ENCODE data around the gene PDSS1.
"Not testable (repeated sequence)": the region's sequence is repeated elsewhere in the genome, so short reads cannot be mapped to it uniquely, and the experiment has no call there.

The PDSS1 gene

GRCh38 chr10:26780793-26781601 is 83.5 kb downstream of the PDSS1 start:
- Histone ChIP-seq H3K9me3 (ENCODE audit: severe bottlenecking) (no peaks in the 10 kb centered on the region), H3K27me3 (ENCODE audit: insufficient read depth, poor library complexity, severe bottlenecking) (no peaks in the 10 kb centered on the region), H3K27ac (ENCODE audit: poor library complexity, severe bottlenecking) (peak overlapping the region; percentile 98), H3K4me1 (ENCODE audit: insufficient read depth, poor library complexity, severe bottlenecking) (peaks cover 47% of the 10 kb centered on the region), H3K36me3 (ENCODE audit: low read depth) (no peaks in the 10 kb centered on the region), H3K4me3 (ENCODE audit: severe bottlenecking) (no peak overlapping the region)
- TF ChIP-seq, protein P1, sequence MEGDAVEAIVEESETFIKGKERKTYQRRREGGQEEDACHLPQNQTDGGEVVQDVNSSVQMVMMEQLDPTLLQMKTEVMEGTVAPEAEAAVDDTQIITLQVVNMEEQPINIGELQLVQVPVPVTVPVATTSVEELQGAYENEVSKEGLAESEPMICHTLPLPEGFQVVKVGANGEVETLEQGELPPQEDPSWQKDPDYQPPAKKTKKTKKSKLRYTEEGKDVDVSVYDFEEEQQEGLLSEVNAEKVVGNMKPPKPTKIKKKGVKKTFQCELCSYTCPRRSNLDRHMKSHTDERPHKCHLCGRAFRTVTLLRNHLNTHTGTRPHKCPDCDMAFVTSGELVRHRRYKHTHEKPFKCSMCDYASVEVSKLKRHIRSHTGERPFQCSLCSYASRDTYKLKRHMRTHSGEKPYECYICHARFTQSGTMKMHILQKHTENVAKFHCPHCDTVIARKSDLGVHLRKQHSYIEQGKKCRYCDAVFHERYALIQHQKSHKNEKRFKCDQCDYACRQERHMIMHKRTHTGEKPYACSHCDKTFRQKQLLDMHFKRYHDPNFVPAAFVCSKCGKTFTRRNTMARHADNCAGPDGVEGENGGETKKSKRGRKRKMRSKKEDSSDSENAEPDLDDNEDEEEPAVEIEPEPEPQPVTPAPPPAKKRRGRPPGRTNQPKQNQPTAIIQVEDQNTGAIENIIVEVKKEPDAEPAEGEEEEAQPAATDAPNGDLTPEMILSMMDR (IDR thresholded peaks at IDR 0.05; ENCODE audit: poor library complexity, severe bottlenecking) = no peak
- ATAC-seq (ENCODE audit: low read depth) = peak; percentile 87
- DNase-seq (ENCODE audit: low spot score) = peak; percentile 86

- Histone ChIP-seq H3K36me3 (ENCODE audit: low read depth) (no peaks in the 10 kb centered on the region), H3K27ac (ENCODE audit: poor library complexity, severe bottlenecking) (peak overlapping the region; percentile 98), H3K4me3 (ENCODE audit: severe bottlenecking) (no peak overlapping the region), H3K4me1 (ENCODE audit: insufficient read depth, poor library complexity, severe bottlenecking) (peaks cover 39% of the 10 kb centered on the region), H3K9me3 (ENCODE audit: severe bottlenecking) (no peaks in the 10 kb centered on the region), H3K27me3 (ENCODE audit: insufficient read depth, poor library complexity, severe bottlenecking) (no peaks in the 10 kb centered on the region)
- TF ChIP-seq, protein P1 (IDR thresholded peaks at IDR 0.05; ENCODE audit: poor library complexity, severe bottlenecking) = no peak
- peak; percentile 1; the same call in 1 of the 3 replicates for ATAC-seq (ENCODE audit: low read depth)
- DNase-seq (ENCODE audit: low spot score) = no peak
Measured at GRCh38 chr10:26781797-26782196, 84.3 kb downstream of the PDSS1 start.

- DNase-seq (ENCODE audit: low spot score) (no peak), ATAC-seq (ENCODE audit: low read depth) (no peak)
- H3K27ac ChIP-seq (ENCODE audit: poor library complexity, severe bottlenecking) = no peak overlapping the region
- H3K36me3 ChIP-seq (ENCODE audit: low read depth) = peaks cover 6% of the 10 kb centered on the region; the same call in 1 of the 2 replicates
- no peaks in the 10 kb centered on the region for H3K27me3 ChIP-seq (ENCODE audit: insufficient read depth, poor library complexity, severe bottlenecking)
- H3K9me3 ChIP-seq (ENCODE audit: severe bottlenecking) = no peaks in the 10 kb centered on the region
- TF ChIP-seq, protein P1 (IDR thresholded peaks at IDR 0.05; ENCODE audit: poor library complexity, severe bottlenecking) = no peak
- H3K4me1 ChIP-seq (ENCODE audit: insufficient read depth, poor library complexity, severe bottlenecking) = peaks cover 14% of the 10 kb centered on the region
- H3K4me3 ChIP-seq (ENCODE audit: severe bottlenecking) = no peak overlapping the region
Measured at GRCh38 chr10:26787362-26787761, 89.9 kb downstream of the PDSS1 start.

DNA sequence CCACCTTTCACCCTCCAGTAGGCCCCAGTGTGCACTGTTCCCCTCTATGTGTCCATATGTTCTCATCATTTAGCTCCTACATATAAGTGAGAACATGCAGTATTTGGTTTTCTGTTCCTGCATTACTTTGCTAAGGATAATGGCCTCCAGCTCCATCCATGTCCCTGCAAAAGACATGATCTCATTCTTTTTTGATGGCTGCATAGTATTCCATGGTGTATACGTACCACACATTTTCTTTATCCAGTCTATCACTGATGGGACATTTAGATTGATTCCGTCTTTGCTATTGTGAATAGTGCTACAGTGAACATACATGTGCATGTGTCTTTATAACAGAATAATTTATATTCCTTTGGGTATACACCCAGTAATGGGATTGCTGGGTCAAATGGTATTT is 92.3 kb downstream of the PDSS1 start:
- not testable (repeated sequence) for H3K4me3 ChIP-seq (ENCODE audit: severe bottlenecking); H3K27me3 ChIP-seq (ENCODE audit: insufficient read depth, poor library complexity, severe bottlenecking); H3K36me3 ChIP-seq (ENCODE audit: low read depth); ATAC-seq (ENCODE audit: low read depth); H3K9me3 ChIP-seq (ENCODE audit: severe bottlenecking); H3K27ac ChIP-seq (ENCODE audit: poor library complexity, severe bottlenecking); H3K4me1 ChIP-seq (ENCODE audit: insufficient read depth, poor library complexity, severe bottlenecking); DNase-seq (ENCODE audit: low spot score)

GRCh38 chr10:26790221-26790995 is 92.9 kb downstream of the PDSS1 start:
- Histone ChIP-seq H3K27ac (ENCODE audit: poor library complexity, severe bottlenecking) (no peak overlapping the region), H3K4me1 (ENCODE audit: insufficient read depth, poor library complexity, severe bottlenecking) (peaks cover 2% of the 10 kb centered on the region), H3K9me3 (ENCODE audit: severe bottlenecking) (no peaks in the 10 kb centered on the region), H3K27me3 (ENCODE audit: insufficient read depth, poor library complexity, severe bottlenecking) (no peaks in the 10 kb centered on the region), H3K36me3 (ENCODE audit: low read depth) (peaks cover 6% of the 10 kb centered on the region; the same call in 1 of the 2 replicates), H3K4me3 (ENCODE audit: severe bottlenecking) (no peak overlapping the region)
- DNase-seq (ENCODE audit: low spot score) = no peak
- peak; percentile 48 for ATAC-seq (ENCODE audit: low read depth)
- TF ChIP-seq, protein P1 (IDR thresholded peaks at IDR 0.05; ENCODE audit: poor library complexity, severe bottlenecking) = no peak
